Fibroblast of lung (primary cell): Measurements from ENCODE around the gene SRPRB. TPM values are rescaled to one million over a fixed set of nuclear protein-coding genes. Genes with fewer than 3 reads are reported as not detected.

Experiments used
- DNase-seq, 2 donors: peaks; one replicate each; pipeline versions ENCODE4 v3.0.0 to v3.0.0-alpha.2; 2010; ENCODE audit warnings: low read depth in 2 of 2
- H2AFZ ChIP-seq: 2 replicates; pipeline ENCODE4 v1.5.1; 2012; ENCODE audit warnings: low read length, control low read depth, inconsistent platforms
- H3K27ac ChIP-seq: 2 replicates; pipeline ENCODE4 v1.5.1; 2011; ENCODE audit warnings: low read length, control low read depth; ENCODE audit not compliant: insufficient read depth
- H3K27me3 ChIP-seq: 2 replicates; pipeline ENCODE4 v1.5.1; 2011; ENCODE audit warnings: mild to moderate bottlenecking, low read length; ENCODE audit not compliant: control insufficient read depth, insufficient read depth
- H3K36me3 ChIP-seq: 2 replicates; pipeline ENCODE4 v1.5.1; 2011; ENCODE audit warnings: low read length; ENCODE audit not compliant: control insufficient read depth, insufficient read depth
- H3K4me1 ChIP-seq: 2 replicates; pipeline ENCODE4 v1.5.1; 2011; ENCODE audit warnings: low read length; ENCODE audit not compliant: control insufficient read depth, insufficient read depth; ENCODE audit errors: extremely low read depth
- H3K4me2 ChIP-seq: 2 replicates; pipeline ENCODE4 v1.5.1; 2011; ENCODE audit warnings: low read length, control low read depth; ENCODE audit not compliant: insufficient read depth; ENCODE audit errors: extremely low read depth
- H3K4me3 ChIP-seq, 4 experiments: fragments of 200-600 bp in 1 of 4; sonication (generic) in 1 of 4; replicated peaks in 1 of 4; 2 replicates each; pipeline ENCODE4 v1.5.1; 2011 to 2016; ENCODE audit warnings: low read length in 4 of 4, low read depth in 3 of 4, mild to moderate bottlenecking in 3 of 4, control low read depth in 2 of 4, inconsistent platforms in 1 of 4, mixed read lengths in 1 of 4; ENCODE audit not compliant: insufficient read depth in 1 of 4; ENCODE audit errors: control extremely low read depth in 1 of 4
- H3K79me2 ChIP-seq: 2 replicates; pipeline ENCODE4 v1.5.1; 2012; ENCODE audit warnings: mild to moderate bottlenecking, low read length, inconsistent platforms; ENCODE audit not compliant: control insufficient read depth, insufficient read depth
- H3K9ac ChIP-seq: 2 replicates; pipeline ENCODE4 v1.5.1; 2011; ENCODE audit warnings: mild to moderate bottlenecking, low read length, control low read depth; ENCODE audit not compliant: insufficient read depth
- H3K9me3 ChIP-seq: 2 replicates; pipeline ENCODE4 v1.5.1; 2012; ENCODE audit warnings: low read depth, low read length; ENCODE audit not compliant: control insufficient read depth, insufficient read depth
- H4K20me1 ChIP-seq: 2 replicates; pipeline ENCODE4 v1.5.1; 2011; ENCODE audit warnings: low read length; ENCODE audit not compliant: control insufficient read depth, insufficient read depth; ENCODE audit errors: extremely low read depth
- EZH2 ChIP-seq: IDR thresholded peaks from 2 replicates; pipeline ENCODE4 v1.5.1; 2012; ENCODE audit warnings: low read length, control low read depth, mild to moderate bottlenecking; ENCODE audit errors: missing control alignments
- polyA minus RNA-seq: library from RNA; depleted of rRNA, polyadenylated mRNA; stranded (reverse); fragments of >200 nt; gene quantifications from 2 replicates; pipeline ENCODE4 v1.2.3, GENCODE V29; 2011; ENCODE audit warnings: low replicate concordance
- polyA plus RNA-seq, 2 donors: library from polyadenylated mRNA; depleted of rRNA in 1 of 2; stranded (reverse) in 1 of 2; unstranded in 1 of 2; fragments of >200 nt; gene quantifications; 2 replicates each; pipeline ENCODE4 v1.2.1, GENCODE V29; 2011 to 2012; ENCODE audit warnings: missing spikeins in 1 of 2
- total RNA-seq: library from RNA; depleted of rRNA; stranded (reverse); fragments of >200 nt; gene quantifications from 2 replicates; pipeline ENCODE4 v1.2.1, GENCODE V29; 2014
- TF ChIP-seq, protein P1 (sequence below), 2 donors: IDR thresholded peaks in 1 of 2; conservative IDR thresholded peaks in 1 of 2; 1 replicate in 1 of 2; 2 replicates in 1 of 2; pipeline ENCODE4 v1.5.1; 2011 to 2012; ENCODE audit warnings: low read length in 2 of 2, control low read depth in 1 of 2, inconsistent platforms in 1 of 2, low read depth in 1 of 2, mild to moderate bottlenecking in 1 of 2

The SRPRB gene, protein sequence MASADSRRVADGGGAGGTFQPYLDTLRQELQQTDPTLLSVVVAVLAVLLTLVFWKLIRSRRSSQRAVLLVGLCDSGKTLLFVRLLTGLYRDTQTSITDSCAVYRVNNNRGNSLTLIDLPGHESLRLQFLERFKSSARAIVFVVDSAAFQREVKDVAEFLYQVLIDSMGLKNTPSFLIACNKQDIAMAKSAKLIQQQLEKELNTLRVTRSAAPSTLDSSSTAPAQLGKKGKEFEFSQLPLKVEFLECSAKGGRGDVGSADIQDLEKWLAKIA
- 63.1 and 70.6 TPM in 2 replicates for total RNA-seq
- polyA plus RNA-seq = 69.2 and 70.9 TPM in 2 replicates
- polyA plus RNA-seq (2012) = 52.2 and 61.5 TPM in 2 replicates
- polyA minus RNA-seq = 26.0 and 33.4 TPM in 2 replicates

GRCh38 chr3:133805702-133806475, at the start of gene SRPRB:
Gene SRPRB, plus strand, starts transcription at chr3:133805815. Its CDS starts 34 bp downstream, at chr3:133805849.
- Histone ChIP-seq H3K79me2 (peaks cover 10% of the 10 kb centered on the region), H3K4me2 (peak within 1 kb of the TSS; percentile 88), H3K4me3 (peak within 1 kb of the TSS; percentile 61 to 98 (median 92)), H3K27me3 (peaks cover 4% of the 10 kb centered on the region), H3K36me3 (peaks cover 3% of the 10 kb centered on the region), H3K4me1 (no peaks in the 10 kb centered on the region), H3K9me3 (no peaks in the 10 kb centered on the region), H3K9ac (peak within 1 kb of the TSS; percentile 90), H3K27ac (peak within 1 kb of the TSS; percentile 84), H2AFZ (peak within 1 kb of the TSS; percentile 99), H4K20me1 (no peaks in the 10 kb centered on the region)
- peak; percentile 89 to 92 for DNase-seq
- TF ChIP-seq, protein P1, sequence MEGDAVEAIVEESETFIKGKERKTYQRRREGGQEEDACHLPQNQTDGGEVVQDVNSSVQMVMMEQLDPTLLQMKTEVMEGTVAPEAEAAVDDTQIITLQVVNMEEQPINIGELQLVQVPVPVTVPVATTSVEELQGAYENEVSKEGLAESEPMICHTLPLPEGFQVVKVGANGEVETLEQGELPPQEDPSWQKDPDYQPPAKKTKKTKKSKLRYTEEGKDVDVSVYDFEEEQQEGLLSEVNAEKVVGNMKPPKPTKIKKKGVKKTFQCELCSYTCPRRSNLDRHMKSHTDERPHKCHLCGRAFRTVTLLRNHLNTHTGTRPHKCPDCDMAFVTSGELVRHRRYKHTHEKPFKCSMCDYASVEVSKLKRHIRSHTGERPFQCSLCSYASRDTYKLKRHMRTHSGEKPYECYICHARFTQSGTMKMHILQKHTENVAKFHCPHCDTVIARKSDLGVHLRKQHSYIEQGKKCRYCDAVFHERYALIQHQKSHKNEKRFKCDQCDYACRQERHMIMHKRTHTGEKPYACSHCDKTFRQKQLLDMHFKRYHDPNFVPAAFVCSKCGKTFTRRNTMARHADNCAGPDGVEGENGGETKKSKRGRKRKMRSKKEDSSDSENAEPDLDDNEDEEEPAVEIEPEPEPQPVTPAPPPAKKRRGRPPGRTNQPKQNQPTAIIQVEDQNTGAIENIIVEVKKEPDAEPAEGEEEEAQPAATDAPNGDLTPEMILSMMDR (conservative IDR thresholded peaks at IDR 0.05 in 1 of 2, IDR thresholded peaks at IDR 0.05 in 1 of 2; ENCODE audit: low read depth in 1 of 2, low read length in 2 of 2) = no peak
- no peak for TF ChIP-seq EZH2

GRCh38 chr3:133756716-133757694, 48.6 kb upstream of the SRPRB start:
- H2AFZ ChIP-seq = no peak overlapping the region

More at GRCh38 chr3:133756716-133757694, 48.6 kb upstream of the SRPRB start:
- no peaks in the 10 kb centered on the region for H3K27me3 ChIP-seq
- TF ChIP-seq EZH2 = no peak
- TF ChIP-seq, protein P1 (conservative IDR thresholded peaks at IDR 0.05 in 1 of 2, IDR thresholded peaks at IDR 0.05 in 1 of 2; ENCODE audit: low read depth in 1 of 2, low read length in 2 of 2) = no peak
- H3K79me2 ChIP-seq = no peaks in the 10 kb centered on the region
- DNase-seq = no peak
- no peaks in the 10 kb centered on the region for H3K9me3 ChIP-seq
- H3K27ac ChIP-seq = no peak overlapping the region
- H4K20me1 ChIP-seq = no peaks in the 10 kb centered on the region
- no peaks in the 10 kb centered on the region for H3K4me1 ChIP-seq
- H3K4me3 ChIP-seq = no peak overlapping the region
- no peak overlapping the region for H3K4me2 ChIP-seq
- no peak overlapping the region for H3K9ac ChIP-seq
- no peaks in the 10 kb centered on the region for H3K36me3 ChIP-seq
